HG03521 (cell line): ENCODE data around the gene DELE1.

Experiments
- ATAC-seq: cut with Tn5 transposase; IDR thresholded peaks from one replicate; pipeline ENCODE4 v1.9.1; 2021; ENCODE audit warnings: mild to moderate bottlenecking, moderate library complexity; ENCODE audit not compliant: unreplicated experiment

DELE1 gene

GRCh38 chr5:141952020-141952419 lies 28.3 kb downstream of the DELE1 start:
- ATAC-seq: no peak

- ATAC-seq: no peak
These were observed 30.5 kb downstream of the DELE1 start for GRCh38 chr5:141954194-141954593.

- ATAC-seq: no peak
These were observed 33.8 kb downstream of the DELE1 start for GRCh38 chr5:141957367-141957996.

- ATAC-seq: no peak
These were observed 34.4 kb downstream of the DELE1 start, which contains the start of gene PCDH12 for GRCh38 chr5:141958113-141958512. Gene PCDH12 (minus strand): TSS chr5:141958202. CDS start chr5:141957851, 351 bp downstream.

GRCh38 chr5:141958546-141959172 lies 35.0 kb downstream of the DELE1 start:
- no peak for ATAC-seq

GRCh38 chr5:141960018-141960417 lies 36.3 kb downstream of the DELE1 start:
- no peak for ATAC-seq

GRCh38 chr5:141960449-141961323 lies 37.0 kb downstream of the DELE1 start:
- ATAC-seq: peak; percentile 90

- ATAC-seq: no peak
These were observed 37.8 kb downstream of the DELE1 start for GRCh38 chr5:141961466-141961865.

- ATAC-seq: no peak
These were observed 40.0 kb downstream of the DELE1 start for GRCh38 chr5:141963701-141964100.

- ATAC-seq: no peak
These were observed 41.4 kb downstream of the DELE1 start for GRCh38 chr5:141965071-141965470.

- ATAC-seq: no peak
These were observed 42.7 kb downstream of the DELE1 start for GRCh38 chr5:141966275-141966962.

- ATAC-seq: no peak
These were observed 43.3 kb downstream of the DELE1 start for GRCh38 chr5:141966963-141967333.

- ATAC-seq: peak; percentile 92
These were observed 45.4 kb downstream of the DELE1 start, which contains the start of gene RNF14 for GRCh38 chr5:141968914-141969608. Gene RNF14 (plus strand): TSS chr5:141969105. CDS start chr5:141973589, 4,484 bp downstream.

GRCh38 chr5:141969783-141970771 lies 46.4 kb downstream of the DELE1 start:
- peak; percentile 54 for ATAC-seq

GRCh38 chr5:141973871-141974595 lies 50.4 kb downstream of the DELE1 start:
- ATAC-seq: no peak

- ATAC-seq: no peak
These were observed 52.5 kb downstream of the DELE1 start for GRCh38 chr5:141976176-141976575.

GRCh38 chr5:141978389-141978788 lies 54.7 kb downstream of the DELE1 start:
- ATAC-seq: no peak

GRCh38 chr5:141982626-141983025 lies 59.0 kb downstream of the DELE1 start:
- ATAC-seq: no peak

- no peak for ATAC-seq
These were observed 62.4 kb downstream of the DELE1 start for GRCh38 chr5:141986072-141986471.
